Rectal smooth muscle tissue (tissue), 1 donor: Measurements from ENCODE around the gene TNFRSF1B.

Experiments
- H3K27ac ChIP-seq: one replicate; pipeline ENCODE4 v1.7.0; 2013; ENCODE audit warnings: low read depth, low read length, inconsistent platforms
- H3K27me3 ChIP-seq: one replicate; pipeline ENCODE4 v1.7.0; 2013; ENCODE audit warnings: low read length; ENCODE audit not compliant: control insufficient read depth, insufficient read depth
- H3K36me3 ChIP-seq: one replicate; pipeline ENCODE4 v1.7.0; 2013; ENCODE audit warnings: low read length; ENCODE audit not compliant: control insufficient read depth, insufficient read depth
- H3K4me1 ChIP-seq: one replicate; pipeline ENCODE4 v1.7.0; 2013; ENCODE audit warnings: low read length; ENCODE audit not compliant: control insufficient read depth, insufficient read depth
- H3K4me3 ChIP-seq: one replicate; pipeline ENCODE4 v1.7.0; 2013; ENCODE audit warnings: low read length
- H3K9ac ChIP-seq: one replicate; pipeline ENCODE4 v1.7.0; 2013; ENCODE audit warnings: low read length

The TNFRSF1B gene

GRCh38 chr1:12153181-12153785, 13.5 kb upstream of the TNFRSF1B start:
- Histone ChIP-seq H3K27ac (no peak overlapping the region), H3K4me3 (no peak overlapping the region), H3K27me3 (no peaks in the 10 kb centered on the region), H3K9ac (no peak overlapping the region), H3K4me1 (no peaks in the 10 kb centered on the region), H3K36me3 (no peaks in the 10 kb centered on the region)

- Histone ChIP-seq H3K36me3 (no peaks in the 10 kb centered on the region), H3K27me3 (no peaks in the 10 kb centered on the region), H3K9ac (no peak overlapping the region), H3K4me3 (no peak overlapping the region), H3K27ac (no peak overlapping the region), H3K4me1 (no peaks in the 10 kb centered on the region)
Observed at GRCh38 chr1:12155328-12155727, 11.5 kb upstream of the TNFRSF1B start.

DNA sequence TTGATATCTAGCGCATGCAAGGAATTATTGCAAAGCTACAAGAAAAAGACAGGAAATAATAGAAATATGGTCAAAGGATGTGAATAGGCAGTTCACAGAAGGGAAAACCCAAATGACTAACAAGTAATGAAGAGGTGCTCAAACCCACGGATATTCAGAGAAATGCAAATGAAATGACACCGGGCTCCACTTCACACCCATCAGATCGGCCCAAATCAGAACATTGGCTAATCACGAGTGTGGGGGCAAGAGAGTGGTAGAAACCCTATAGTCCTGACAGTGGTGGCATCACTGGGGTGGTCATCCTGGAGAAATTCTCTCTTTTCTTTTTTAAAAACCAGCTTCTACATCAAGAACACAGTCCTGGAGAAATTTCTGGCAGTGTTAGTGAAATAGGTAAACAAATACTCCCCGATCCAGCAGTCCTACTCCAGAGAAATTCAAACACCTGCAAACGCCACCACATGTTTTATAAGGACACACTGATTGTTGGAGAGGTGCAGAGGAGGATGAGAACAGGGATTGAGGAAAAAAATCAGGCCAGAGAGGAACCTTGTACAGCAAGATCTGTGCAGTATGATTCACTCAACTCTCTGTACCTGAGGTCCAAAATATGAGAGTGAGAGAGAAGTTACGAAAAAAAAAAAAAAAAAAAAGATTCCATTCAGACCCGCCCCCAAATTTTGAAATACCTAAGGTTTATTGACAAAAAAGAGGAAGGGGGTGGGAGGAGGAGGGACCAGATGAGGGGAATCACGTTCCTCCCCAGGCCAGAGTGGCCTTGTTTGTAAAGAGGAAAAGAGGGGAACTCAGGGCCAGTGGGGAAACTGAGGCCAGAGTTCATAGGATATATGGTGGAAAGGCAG, 9.2 kb upstream of the TNFRSF1B start:
- Histone ChIP-seq H3K27me3 (no peaks in the 10 kb centered on the region), H3K36me3 (no peaks in the 10 kb centered on the region), H3K9ac (no peak overlapping the region), H3K4me3 (no peak overlapping the region), H3K27ac (no peak overlapping the region), H3K4me1 (peaks cover 2% of the 10 kb centered on the region)

- Histone ChIP-seq H3K27ac (no peak overlapping the region), H3K27me3 (no peaks in the 10 kb centered on the region)
Observed at GRCh38 chr1:12158357-12159092, 8.3 kb upstream of the TNFRSF1B start.

GRCh38 chr1:12159816-12160215, 7.0 kb upstream of the TNFRSF1B start:
- Histone ChIP-seq H3K4me3 (no peak overlapping the region), H3K36me3 (no peaks in the 10 kb centered on the region), H3K4me1 (peaks cover 2% of the 10 kb centered on the region), H3K27me3 (no peaks in the 10 kb centered on the region), H3K27ac (no peak overlapping the region), H3K9ac (no peak overlapping the region)

More at GRCh38 chr1:12158357-12159092, 8.3 kb upstream of the TNFRSF1B start:
- H3K36me3 ChIP-seq, result no peaks in the 10 kb centered on the region
- peaks cover 2% of the 10 kb centered on the region for H3K4me1 ChIP-seq
- H3K9ac ChIP-seq, result no peak overlapping the region
- no peak overlapping the region for H3K4me3 ChIP-seq

GRCh38 chr1:12161324-12161661, 5.5 kb upstream of the TNFRSF1B start:
- Histone ChIP-seq H3K4me3 (no peak overlapping the region), H3K36me3 (no peaks in the 10 kb centered on the region), H3K9ac (no peak overlapping the region), H3K27ac (no peak overlapping the region), H3K27me3 (no peaks in the 10 kb centered on the region), H3K4me1 (peaks cover 2% of the 10 kb centered on the region)

GRCh38 chr1:12161662-12162458, 4.9 kb upstream of the TNFRSF1B start:
- no peaks in the 10 kb centered on the region for H3K27me3 ChIP-seq
- H3K9ac ChIP-seq, result no peak overlapping the region
- no peak overlapping the region for H3K4me3 ChIP-seq
- H3K4me1 ChIP-seq, result peaks cover 2% of the 10 kb centered on the region
- H3K27ac ChIP-seq, result no peak overlapping the region
- H3K36me3 ChIP-seq, result no peaks in the 10 kb centered on the region

DNA sequence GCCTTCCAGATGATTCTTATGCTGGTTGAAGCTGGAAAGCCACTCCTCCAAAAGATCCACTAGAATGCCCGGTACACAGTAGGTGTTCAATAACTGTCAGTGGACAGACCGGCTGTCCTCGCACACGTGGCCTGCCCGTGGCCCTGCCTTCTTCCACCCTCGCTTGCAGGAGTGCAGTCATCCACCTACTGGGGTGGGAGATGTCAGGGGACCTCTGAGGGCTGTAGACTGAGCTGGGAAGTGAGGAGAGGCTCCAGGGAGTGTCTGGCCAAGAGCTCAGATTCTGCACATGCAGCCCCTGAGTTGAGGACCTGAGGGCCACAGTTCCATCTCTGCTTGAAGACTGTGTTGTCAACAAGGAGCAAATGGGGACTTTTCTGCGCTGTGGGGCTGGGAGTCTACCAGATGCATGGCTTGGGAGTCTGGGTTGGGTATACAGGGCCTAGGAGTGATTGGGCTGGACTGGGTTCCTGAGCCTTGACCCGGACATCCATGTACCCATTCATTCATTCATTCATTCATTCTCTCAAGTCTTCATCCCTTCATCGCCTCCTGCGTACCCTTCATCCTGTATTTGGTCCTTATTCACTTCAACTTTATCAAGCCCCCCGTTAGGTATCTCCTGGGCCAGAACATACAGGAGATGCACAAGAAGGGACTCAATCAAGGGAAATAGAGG, 4.2 kb upstream of the TNFRSF1B start:
- Histone ChIP-seq H3K9ac (no peak overlapping the region), H3K27ac (no peak overlapping the region), H3K36me3 (no peaks in the 10 kb centered on the region), H3K27me3 (no peaks in the 10 kb centered on the region), H3K4me3 (no peak overlapping the region), H3K4me1 (peaks cover 2% of the 10 kb centered on the region)

DNA sequence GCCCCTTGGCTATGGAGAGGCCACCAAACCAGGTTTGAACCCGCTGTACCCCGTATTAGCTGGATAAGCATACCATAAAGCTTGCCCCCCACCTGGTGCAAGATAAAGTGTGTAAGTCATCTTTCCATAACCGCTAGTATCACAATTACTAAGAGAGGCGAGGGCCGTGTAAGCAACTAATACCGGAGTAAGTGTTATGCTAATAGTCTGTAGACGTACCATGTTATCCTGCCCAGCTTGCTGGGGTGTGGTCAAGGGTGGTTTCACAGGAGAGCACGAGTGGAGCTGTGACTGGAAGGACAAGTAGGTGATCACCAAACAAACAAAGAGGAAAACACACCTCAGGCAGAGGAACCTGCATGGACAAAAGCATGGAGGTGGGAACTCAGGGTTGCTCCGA, 3.6 kb upstream of the TNFRSF1B start:
- Histone ChIP-seq H3K4me1 (peaks cover 2% of the 10 kb centered on the region), H3K9ac (no peak overlapping the region), H3K27me3 (no peaks in the 10 kb centered on the region), H3K36me3 (no peaks in the 10 kb centered on the region), H3K4me3 (no peak overlapping the region), H3K27ac (no peak overlapping the region)

DNA sequence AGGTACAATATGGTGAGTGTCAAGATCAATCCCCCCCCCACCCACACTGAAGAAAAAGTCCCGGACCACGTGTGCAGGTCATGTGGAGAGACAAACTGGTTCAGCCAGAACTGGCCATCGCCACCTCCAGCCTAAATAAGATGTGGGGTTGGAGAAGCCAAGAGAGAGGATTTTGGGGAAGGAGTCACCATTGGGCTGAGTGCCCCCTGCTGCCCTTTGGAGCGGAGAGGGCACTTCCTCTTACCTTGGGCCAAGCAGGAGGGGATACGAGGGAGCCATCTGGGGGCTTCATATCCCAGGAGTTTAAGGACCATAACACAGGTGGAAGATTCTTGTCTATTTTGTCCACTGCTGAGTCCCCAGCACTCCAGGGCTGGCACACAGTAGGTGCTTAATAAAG, 2.6 kb upstream of the TNFRSF1B start:
- Histone ChIP-seq H3K9ac (no peak overlapping the region), H3K4me3 (no peak overlapping the region), H3K4me1 (peaks cover 2% of the 10 kb centered on the region), H3K27ac (no peak overlapping the region), H3K27me3 (no peaks in the 10 kb centered on the region), H3K36me3 (no peaks in the 10 kb centered on the region)

DNA sequence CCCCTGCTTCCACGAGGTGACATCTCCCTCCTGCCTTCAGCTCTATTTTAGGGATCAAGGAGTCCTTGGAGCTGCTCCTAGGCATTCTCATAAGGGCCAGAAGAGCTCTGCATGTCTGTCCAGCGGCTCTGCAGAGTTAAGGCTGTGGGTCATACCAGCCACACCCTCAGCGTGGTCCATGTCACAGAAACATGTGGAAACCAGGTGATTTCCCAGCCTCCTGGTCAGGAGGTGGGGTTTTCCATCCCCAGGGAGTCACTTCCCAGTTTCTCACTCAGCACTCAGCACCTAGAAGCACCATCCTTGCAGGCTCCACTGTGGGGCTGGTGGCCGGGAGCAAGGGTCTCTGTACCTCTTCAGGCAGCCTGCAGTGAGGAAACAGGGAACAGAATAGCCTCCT, 1.4 kb upstream of the TNFRSF1B start:
- Histone ChIP-seq H3K4me3 (no peak overlapping the region), H3K27me3 (no peaks in the 10 kb centered on the region), H3K36me3 (no peaks in the 10 kb centered on the region), H3K27ac (no peak overlapping the region), H3K4me1 (peaks cover 2% of the 10 kb centered on the region), H3K9ac (no peak overlapping the region)
